Gastroesophageal sphincter (tissue), 4 donors: ENCODE results near the gene SMAD6. TPM values are rescaled to one million over a fixed set of nuclear protein-coding genes. Genes with fewer than 3 reads are reported as not detected.

Experiments
- ATAC-seq: fragments of 150-250 bp; one replicate; pipeline ENCODE4 v1.9.1; 2016; ENCODE audit warnings: mild to moderate bottlenecking, moderate library complexity
- H3K27ac ChIP-seq, 4 donors: fragments of 200-600 bp; sonication (generic) in 3 of 4; 1 replicate in 3 of 4; 2 replicates in 1 of 4; pipeline ENCODE4 v1.5.1; 2016 to 2019
- H3K27me3 ChIP-seq: fragments of 200-600 bp; sonication (generic); one replicate; pipeline ENCODE4 v1.5.1; 2019
- H3K36me3 ChIP-seq, 2 donors: fragments of 200-600 bp; sonication (generic); one replicate each; pipeline ENCODE4 v1.5.1; 2019; ENCODE audit warnings: control low read depth in 1 of 2
- H3K4me1 ChIP-seq, 3 donors: fragments of 200-600 bp; sonication (generic); 1 replicate in 2 of 3; 2 replicates in 1 of 3; pipeline ENCODE4 v1.5.1; 2016 to 2019; ENCODE audit warnings: control low read depth in 2 of 3
- H3K4me3 ChIP-seq, 2 donors: fragments of 200-600 bp; sonication (generic); one replicate each; pipeline ENCODE4 v1.5.1; 2019; ENCODE audit warnings: mild to moderate bottlenecking in 1 of 2, moderate library complexity in 1 of 2
- H3K9me3 ChIP-seq, 3 donors: fragments of 200-600 bp; sonication (generic); one replicate each; pipeline ENCODE4 v1.5.1; 2017 to 2019; ENCODE audit warnings: control low read depth in 2 of 3
- EP300 ChIP-seq: sonication (generic); formaldehyde crosslinking; IDR thresholded peaks from one replicate; pipeline ENCODE4 v1.6.1; 2017; ENCODE audit warnings: antibody characterized with exemption, mild to moderate bottlenecking
- POLR2A ChIP-seq, 2 donors: fragments of 450-650 bp; IDR thresholded peaks; one replicate each; pipeline ENCODE4 v1.6.1; 2017; ENCODE audit warnings: antibody characterized with exemption in 2 of 2, mild to moderate bottlenecking in 2 of 2, moderate library complexity in 1 of 2
- POLR2AphosphoS5 ChIP-seq: sonication (generic); formaldehyde crosslinking; IDR thresholded peaks from one replicate; pipeline ENCODE4 v1.6.1; 2017; ENCODE audit warnings: antibody characterized with exemption
- WGBS, 2 donors: methylation state at CpG; one replicate each; pipeline ENCODE4 v1.1.5; 2018; ENCODE audit warnings: low coverage in 1 of 2; 5-methylcytosine and 5-hydroxymethylcytosine counted together
- total RNA-seq, 4 donors: library from RNA; depleted of rRNA; stranded (reverse); fragments of >200 nt; gene quantifications; one replicate each; pipeline ENCODE4 v1.1.0, GENCODE V29; 2016
- TF ChIP-seq, protein P1 (sequence below), 4 experiments: fragments of 200-600 bp in 2 of 4; fragments of 450-650 bp in 2 of 4; sonication (generic) in 1 of 4; IDR thresholded peaks; one replicate each; pipeline ENCODE4 v1.5.1; 2017 to 2019; ENCODE audit warnings: antibody characterized with exemption in 4 of 4, mild to moderate bottlenecking in 2 of 4, moderate library complexity in 2 of 4

SMAD6 gene
- total RNA-seq, 4 donors from 2014 or later = 9.9 to 11.2 (median 10.9) TPM

GRCh38 chr15:66767240-66767659, 65.2 kb downstream of the SMAD6 start:
- ATAC-seq = no peak
- Histone ChIP-seq H3K4me1 (peaks cover 0 to 46% (median 22%) of the 10 kb centered on the region in 3 donors), H3K9me3 (no peaks in the 10 kb centered on the region), H3K36me3 (no peaks in the 10 kb centered on the region), H3K27ac (no peak overlapping the region), H3K27me3 (no peaks in the 10 kb centered on the region), H3K4me3 (no peak overlapping the region)
- TF ChIP-seq EP300 (no peak), POLR2A (IDR thresholded peaks at IDR 0.05) (no peak), POLR2AphosphoS5 (no peak)
- TF ChIP-seq, protein P1, sequence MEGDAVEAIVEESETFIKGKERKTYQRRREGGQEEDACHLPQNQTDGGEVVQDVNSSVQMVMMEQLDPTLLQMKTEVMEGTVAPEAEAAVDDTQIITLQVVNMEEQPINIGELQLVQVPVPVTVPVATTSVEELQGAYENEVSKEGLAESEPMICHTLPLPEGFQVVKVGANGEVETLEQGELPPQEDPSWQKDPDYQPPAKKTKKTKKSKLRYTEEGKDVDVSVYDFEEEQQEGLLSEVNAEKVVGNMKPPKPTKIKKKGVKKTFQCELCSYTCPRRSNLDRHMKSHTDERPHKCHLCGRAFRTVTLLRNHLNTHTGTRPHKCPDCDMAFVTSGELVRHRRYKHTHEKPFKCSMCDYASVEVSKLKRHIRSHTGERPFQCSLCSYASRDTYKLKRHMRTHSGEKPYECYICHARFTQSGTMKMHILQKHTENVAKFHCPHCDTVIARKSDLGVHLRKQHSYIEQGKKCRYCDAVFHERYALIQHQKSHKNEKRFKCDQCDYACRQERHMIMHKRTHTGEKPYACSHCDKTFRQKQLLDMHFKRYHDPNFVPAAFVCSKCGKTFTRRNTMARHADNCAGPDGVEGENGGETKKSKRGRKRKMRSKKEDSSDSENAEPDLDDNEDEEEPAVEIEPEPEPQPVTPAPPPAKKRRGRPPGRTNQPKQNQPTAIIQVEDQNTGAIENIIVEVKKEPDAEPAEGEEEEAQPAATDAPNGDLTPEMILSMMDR (IDR thresholded peaks at IDR 0.05) = no peak
- WGBS, 2 donors = 83 to 90% methylated on average over 2 to 3 of the region's 3 CpGs

DNA sequence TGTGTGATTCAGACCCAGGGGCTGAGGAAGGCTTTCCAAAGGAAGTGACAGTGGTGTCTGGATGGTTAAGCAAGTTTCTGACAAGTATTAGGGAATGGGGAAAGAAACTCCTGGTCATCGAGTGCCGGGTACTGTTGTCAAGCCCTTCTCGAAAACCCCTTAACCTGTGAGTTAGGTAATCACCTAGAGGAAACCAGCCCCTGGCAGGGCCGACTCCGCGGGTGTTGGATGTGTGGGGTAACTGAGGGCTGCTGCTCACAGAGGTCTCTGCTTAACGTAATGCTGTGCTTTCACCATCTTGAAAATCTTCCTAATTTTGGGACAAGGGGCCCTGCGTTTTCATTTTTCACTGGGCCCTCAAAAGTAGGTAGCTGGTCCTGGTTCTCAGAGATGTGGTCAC, 67.0 kb downstream of the SMAD6 start:
- no peaks in the 10 kb centered on the region for H3K36me3 ChIP-seq
- H3K9me3 ChIP-seq = no peaks in the 10 kb centered on the region
- H3K4me1 ChIP-seq = peaks cover 0 to 45% (median 18%) of the 10 kb centered on the region in 3 donors
- no peak for ATAC-seq
- H3K4me3 ChIP-seq = no peak overlapping the region
- no peak overlapping the region for H3K27ac ChIP-seq
- no peaks in the 10 kb centered on the region for H3K27me3 ChIP-seq
- WGBS, 2 donors = 95 to 96% methylated on average over 4 to 5 of the region's 8 CpGs
- TF ChIP-seq, protein P1 (IDR thresholded peaks at IDR 0.05) = no peak
- TF ChIP-seq POLR2AphosphoS5 (no peak), POLR2A (IDR thresholded peaks at IDR 0.05) (no peak), EP300 (no peak)

DNA sequence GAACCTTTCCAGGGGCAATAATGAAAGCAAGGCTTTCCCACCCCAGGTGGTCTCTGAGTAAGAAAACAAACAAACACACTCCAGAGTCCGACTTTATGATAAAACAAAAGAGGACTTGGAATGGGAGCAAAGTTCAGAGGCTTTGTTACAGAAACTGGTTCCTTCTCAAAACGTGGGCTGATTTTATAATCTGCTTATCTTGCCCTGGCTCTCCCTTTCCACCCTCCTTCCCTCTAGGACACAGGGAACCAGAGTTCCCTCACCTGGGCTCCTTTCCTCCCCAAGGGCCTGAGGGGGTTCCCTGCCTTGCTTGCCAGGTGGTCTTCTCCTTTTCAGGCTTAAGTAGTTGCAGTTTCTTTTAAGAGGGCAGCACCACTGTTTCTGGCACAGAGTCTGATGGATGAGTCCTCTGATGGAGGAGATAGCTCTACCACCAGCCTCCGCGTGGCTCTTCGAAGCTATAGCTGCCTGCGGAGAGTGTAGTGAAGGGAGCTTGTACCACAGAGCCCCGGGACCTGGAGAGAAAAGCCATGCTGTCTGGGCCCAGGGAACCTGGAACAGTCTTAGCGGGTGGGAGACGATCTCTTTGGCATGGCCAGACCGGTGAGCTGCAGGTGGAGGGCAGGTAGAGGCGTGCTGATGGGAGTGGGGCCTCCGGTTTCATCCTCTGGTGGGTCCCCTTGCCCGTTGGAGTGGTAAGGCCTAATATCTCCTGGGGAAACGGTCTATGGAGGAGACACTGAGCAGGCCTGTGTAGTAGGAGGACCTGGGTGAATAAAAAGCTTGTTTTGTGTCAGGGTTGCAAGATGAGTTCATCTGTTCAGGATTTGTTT, 68.7 kb downstream of the SMAD6 start:
- Histone ChIP-seq H3K27ac (no peak overlapping the region), H3K27me3 (no peaks in the 10 kb centered on the region), H3K36me3 (no peaks in the 10 kb centered on the region), H3K4me1 (peaks cover 0 to 45% (median 23%) of the 10 kb centered on the region in 3 donors), H3K9me3 (no peaks in the 10 kb centered on the region), H3K4me3 (no peak overlapping the region)
- no peak for ATAC-seq
- WGBS, 2 donors = 75 to 90% methylated on average over 4 to 7 of the region's 14 CpGs
- TF ChIP-seq, protein P1 (IDR thresholded peaks at IDR 0.05) = no peak
- no peak for TF ChIP-seq POLR2A (IDR thresholded peaks at IDR 0.05)
- no peak for TF ChIP-seq EP300
- no peak for TF ChIP-seq POLR2AphosphoS5

DNA sequence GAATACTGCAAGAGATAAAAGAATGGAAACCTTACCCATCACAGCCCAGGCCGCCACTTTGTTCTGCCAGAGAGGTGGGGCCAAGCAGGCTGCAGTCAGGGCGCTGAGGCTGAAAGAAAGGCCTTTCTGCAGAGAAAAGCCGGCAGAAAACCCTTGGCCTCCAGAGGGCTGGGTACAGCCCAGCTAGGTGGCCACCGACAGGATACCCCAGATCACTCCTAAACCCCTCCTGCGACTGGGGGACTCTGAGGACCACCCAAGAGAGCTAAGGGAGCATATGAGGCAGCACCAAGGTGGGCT, 69.3 kb downstream of the SMAD6 start:
- Histone ChIP-seq H3K36me3 (no peaks in the 10 kb centered on the region), H3K4me3 (no peak overlapping the region), H3K27me3 (no peaks in the 10 kb centered on the region), H3K27ac (no peak overlapping the region), H3K4me1 (peaks cover 0 to 43% (median 18%) of the 10 kb centered on the region in 3 donors), H3K9me3 (no peaks in the 10 kb centered on the region)
- no peak for ATAC-seq
- TF ChIP-seq EP300 (no peak), POLR2AphosphoS5 (no peak), POLR2A (IDR thresholded peaks at IDR 0.05) (no peak)
- TF ChIP-seq, protein P1 (IDR thresholded peaks at IDR 0.05) = no peak
- 79 to 90% methylated on average over 2 to 3 of the region's 5 CpGs for WGBS, 2 donors

DNA sequence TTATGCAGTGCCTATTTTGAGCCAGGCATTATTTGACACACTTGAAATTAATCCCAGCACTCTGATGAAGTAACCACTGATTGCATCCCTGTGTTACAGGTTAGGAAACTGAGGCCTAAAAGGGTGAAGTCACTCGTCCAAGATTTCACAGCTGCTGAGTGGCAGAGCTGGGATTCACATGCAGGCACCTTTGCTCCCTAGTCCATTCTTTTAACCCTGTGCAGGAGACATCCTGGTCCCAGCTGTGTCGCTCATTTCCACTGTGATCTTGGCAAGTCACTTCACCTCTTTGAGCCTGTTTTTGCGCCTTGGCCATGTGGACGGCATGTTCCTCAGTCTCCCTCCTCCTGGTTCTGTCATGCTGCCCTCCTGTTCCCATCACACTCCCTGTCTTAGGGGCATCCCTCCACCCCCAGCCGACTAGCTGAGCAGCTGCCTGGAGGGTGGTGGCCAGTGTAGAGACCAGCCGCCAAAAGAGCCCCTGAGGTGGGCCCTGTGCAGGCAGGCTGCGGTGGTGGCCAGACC, 70.6 kb downstream of the SMAD6 start:
- no peaks in the 10 kb centered on the region for H3K9me3 ChIP-seq
- H3K27ac ChIP-seq = peak overlapping the region in 3 of 4 donors; percentile 66 to 80 (median 76)
- no peak for TF ChIP-seq POLR2A (IDR thresholded peaks at IDR 0.05)
- no peak for TF ChIP-seq POLR2AphosphoS5
- TF ChIP-seq, protein P1 (IDR thresholded peaks at IDR 0.05) = no peak
- no peak for TF ChIP-seq EP300
- no peak overlapping the region for H3K4me3 ChIP-seq
- WGBS, 2 donors = 43% methylated on average over 2 of the region's 7 CpGs; no CpG with 5 or more reads in 1 of the 2 donors
- no peaks in the 10 kb centered on the region for H3K27me3 ChIP-seq
- H3K36me3 ChIP-seq = no peaks in the 10 kb centered on the region
- no peak for ATAC-seq
- H3K4me1 ChIP-seq = peaks cover 0 to 38% (median 18%) of the 10 kb centered on the region in 3 donors
